Fibroblast of lung (primary cell): ENCODE measurements around the gene SUFU. TPM values are rescaled to one million over a fixed set of nuclear protein-coding genes. Genes with fewer than 3 reads are reported as not detected.

Source experiments
- DNase-seq, 2 donors: peaks; one replicate each; pipeline versions ENCODE4 v3.0.0 to v3.0.0-alpha.2; 2010; ENCODE audit warnings: low read depth in 2 of 2
- H2AFZ ChIP-seq: 2 replicates; pipeline ENCODE4 v1.5.1; 2012; ENCODE audit warnings: low read length, control low read depth, inconsistent platforms
- H3K27ac ChIP-seq: 2 replicates; pipeline ENCODE4 v1.5.1; 2011; ENCODE audit warnings: low read length, control low read depth; ENCODE audit not compliant: insufficient read depth
- H3K27me3 ChIP-seq: 2 replicates; pipeline ENCODE4 v1.5.1; 2011; ENCODE audit warnings: mild to moderate bottlenecking, low read length; ENCODE audit not compliant: control insufficient read depth, insufficient read depth
- H3K36me3 ChIP-seq: 2 replicates; pipeline ENCODE4 v1.5.1; 2011; ENCODE audit warnings: low read length; ENCODE audit not compliant: control insufficient read depth, insufficient read depth
- H3K4me1 ChIP-seq: 2 replicates; pipeline ENCODE4 v1.5.1; 2011; ENCODE audit warnings: low read length; ENCODE audit not compliant: control insufficient read depth, insufficient read depth; ENCODE audit errors: extremely low read depth
- H3K4me2 ChIP-seq: 2 replicates; pipeline ENCODE4 v1.5.1; 2011; ENCODE audit warnings: low read length, control low read depth; ENCODE audit not compliant: insufficient read depth; ENCODE audit errors: extremely low read depth
- H3K4me3 ChIP-seq, 4 experiments: fragments of 200-600 bp in 1 of 4; sonication (generic) in 1 of 4; replicated peaks in 1 of 4; 2 replicates each; pipeline ENCODE4 v1.5.1; 2011 to 2016; ENCODE audit warnings: low read length in 4 of 4, low read depth in 3 of 4, mild to moderate bottlenecking in 3 of 4, control low read depth in 2 of 4, inconsistent platforms in 1 of 4, mixed read lengths in 1 of 4; ENCODE audit not compliant: insufficient read depth in 1 of 4; ENCODE audit errors: control extremely low read depth in 1 of 4
- H3K79me2 ChIP-seq: 2 replicates; pipeline ENCODE4 v1.5.1; 2012; ENCODE audit warnings: mild to moderate bottlenecking, low read length, inconsistent platforms; ENCODE audit not compliant: control insufficient read depth, insufficient read depth
- H3K9ac ChIP-seq: 2 replicates; pipeline ENCODE4 v1.5.1; 2011; ENCODE audit warnings: mild to moderate bottlenecking, low read length, control low read depth; ENCODE audit not compliant: insufficient read depth
- H3K9me3 ChIP-seq: 2 replicates; pipeline ENCODE4 v1.5.1; 2012; ENCODE audit warnings: low read depth, low read length; ENCODE audit not compliant: control insufficient read depth, insufficient read depth
- H4K20me1 ChIP-seq: 2 replicates; pipeline ENCODE4 v1.5.1; 2011; ENCODE audit warnings: low read length; ENCODE audit not compliant: control insufficient read depth, insufficient read depth; ENCODE audit errors: extremely low read depth
- CTCF ChIP-seq, 2 donors: IDR thresholded peaks in 1 of 2; conservative IDR thresholded peaks in 1 of 2; 1 replicate in 1 of 2; 2 replicates in 1 of 2; pipeline ENCODE4 v1.5.1; 2011 to 2012; ENCODE audit warnings: low read length in 2 of 2, control low read depth in 1 of 2, inconsistent platforms in 1 of 2, low read depth in 1 of 2, mild to moderate bottlenecking in 1 of 2
- EZH2 ChIP-seq: IDR thresholded peaks from 2 replicates; pipeline ENCODE4 v1.5.1; 2012; ENCODE audit warnings: low read length, control low read depth, mild to moderate bottlenecking; ENCODE audit errors: missing control alignments
- polyA plus RNA-seq, 2 donors: library from polyadenylated mRNA; depleted of rRNA in 1 of 2; stranded (reverse) in 1 of 2; unstranded in 1 of 2; fragments of >200 nt; gene quantifications; 2 replicates each; pipeline ENCODE4 v1.2.1, GENCODE V29; 2011 to 2012; ENCODE audit warnings: missing spikeins in 1 of 2
- total RNA-seq: library from RNA; depleted of rRNA; stranded (reverse); fragments of >200 nt; gene quantifications from 2 replicates; pipeline ENCODE4 v1.2.1, GENCODE V29; 2014

The SUFU gene
- total and polyA plus RNA-seq, 2 donors (not counting 1 experiment from before 2014, with no cell fraction given) = 4.3 to 5.6 TPM

- Histone ChIP-seq H4K20me1 (no peaks in the 10 kb centered on the region), H3K36me3 (peaks cover 3% of the 10 kb centered on the region), H3K27me3 (no peaks in the 10 kb centered on the region), H3K4me3 (no peak overlapping the region), H3K9me3 (no peaks in the 10 kb centered on the region), H3K79me2 (no peaks in the 10 kb centered on the region), H3K4me1 (peaks cover 44% of the 10 kb centered on the region), H3K27ac (no peak overlapping the region), H3K4me2 (no peak overlapping the region), H2AFZ (no peak overlapping the region), H3K9ac (no peak overlapping the region)
- peak; percentile 37 to 70 for DNase-seq
- TF ChIP-seq CTCF (conservative IDR thresholded peaks at IDR 0.05 in 1 of 2, IDR thresholded peaks at IDR 0.05 in 1 of 2; ENCODE audit: low read depth in 1 of 2, low read length in 2 of 2) = peak; percentile 67 to 79
- no peak for TF ChIP-seq EZH2
Measured at GRCh38 chr10:102678842-102679289, 175.1 kb downstream of the SUFU start.

GRCh38 chr10:102679596-102679995, 175.8 kb downstream of the SUFU start:
- Histone ChIP-seq H3K27me3 (no peaks in the 10 kb centered on the region), H2AFZ (no peak overlapping the region), H3K36me3 (peaks cover 3% of the 10 kb centered on the region), H3K27ac (no peak overlapping the region), H3K4me2 (no peak overlapping the region), H3K79me2 (no peaks in the 10 kb centered on the region), H3K4me1 (peaks cover 37% of the 10 kb centered on the region), H3K4me3 (no peak overlapping the region), H3K9ac (no peak overlapping the region), H3K9me3 (no peaks in the 10 kb centered on the region), H4K20me1 (no peaks in the 10 kb centered on the region)
- no peak for TF ChIP-seq EZH2
- no peak for TF ChIP-seq CTCF (conservative IDR thresholded peaks at IDR 0.05 in 1 of 2, IDR thresholded peaks at IDR 0.05 in 1 of 2; ENCODE audit: low read depth in 1 of 2, low read length in 2 of 2)
- no peak for DNase-seq

GRCh38 chr10:102681696-102682095, 177.9 kb downstream of the SUFU start:
- DNase-seq = no peak
- no peaks in the 10 kb centered on the region for H3K9me3 ChIP-seq
- H4K20me1 ChIP-seq = no peaks in the 10 kb centered on the region

More at GRCh38 chr10:102681696-102682095, 177.9 kb downstream of the SUFU start:
- Histone ChIP-seq H3K9ac (no peak overlapping the region), H3K79me2 (no peaks in the 10 kb centered on the region), H3K4me1 (peaks cover 23% of the 10 kb centered on the region), H3K27ac (no peak overlapping the region), H3K27me3 (no peaks in the 10 kb centered on the region), H3K4me2 (no peak overlapping the region), H3K4me3 (no peak overlapping the region), H2AFZ (no peak overlapping the region), H3K36me3 (peaks cover 6% of the 10 kb centered on the region)
- TF ChIP-seq CTCF (conservative IDR thresholded peaks at IDR 0.05 in 1 of 2, IDR thresholded peaks at IDR 0.05 in 1 of 2; ENCODE audit: low read depth in 1 of 2, low read length in 2 of 2) (no peak), EZH2 (no peak)
